ENCODE results near the gene ACSL6.
"Not testable (repeated sequence)": the region's sequence is repeated elsewhere in the genome, so short reads cannot be mapped to it uniquely, and the experiment has no call there.

Gene ACSL6

GRCh38 chr5:131906668-131907067, 104.8 kb downstream of the ACSL6 start:
- no peak for DNase-seq (ENCODE audit: low read depth)
- TF ChIP-seq CTCF (IDR thresholded peaks at IDR 0.05; ENCODE audit: insufficient read depth, low read depth, low read length, missing control alignments) = no peak

GRCh38 chr5:131902266-131902665, 109.2 kb downstream of the ACSL6 start:
- not testable (repeated sequence) for DNase-seq (ENCODE audit: low read depth); H3K4me3 ChIP-seq (ENCODE audit: low read depth, low read length)

More at GRCh38 chr5:131906668-131907067, 104.8 kb downstream of the ACSL6 start:
- no peak overlapping the region for H3K4me3 ChIP-seq (ENCODE audit: low read depth, low read length)
